K562 (cell line): ENCODE results near the gene CCNC. TPM values are rescaled to one million over a fixed set of nuclear protein-coding genes. Genes with fewer than 3 reads are reported as not detected.

Experiments
- ATAC-seq: fragments of 200-7000 bp; cut with Tn5 transposase; 3 replicates; pipeline ENCODE4 v1.9.1; 2020; ENCODE audit warnings: moderate library complexity
- BruUV-seq: library from RNA; stranded (reverse); fragments of 400-500 nt; replicated peaks from 2 replicates; lab custom pipeline; 2021; lab: Mats Ljungman, UMichigan
- CTCF ChIA-PET: fragments of 300-600 bp; formaldehyde crosslinking; extraction: SDS; loops from one replicate; lab custom pipeline; 2021; ENCODE audit warnings: low intra/inter-chr PET ratio; lab: Yijun Ruan, JAX
- POLR2A ChIA-PET: fragments of 300-600, 350-650 bp; sonication (Branson Sonifier 250); formaldehyde crosslinking; extraction: SDS; loops from one replicate; lab custom pipeline; 2021; ENCODE audit warnings: antibody characterized with exemption, inconsistent platforms; lab: Yijun Ruan, JAX
- DNase-seq, 4 experiments: peaks; one replicate each; pipeline versions ENCODE4 v3.0.0 to v3.0.0-alpha.2; 2011 to 2018; ENCODE audit warnings: low spot score in 3 of 4, mixed read lengths in 3 of 4; ENCODE audit errors: extremely low read depth in 1 of 4
- FAIRE-seq: peaks from 2 replicates; lab custom pipeline; 2011; peaks lifted over from hg19 to GRCh38; lab: Jason Lieb, UNC
- H2AFZ ChIP-seq: 2 replicates; pipeline ENCODE4 v1.6.0; 2011; ENCODE audit warnings: low read depth, low read length, control low read depth, inconsistent platforms
- H3K27ac ChIP-seq: fragments of 200-600 bp; 3 replicates; pipeline ENCODE4 v1.8.0; 2011; ENCODE audit warnings: low read depth, mild to moderate bottlenecking, control low read depth, inconsistent platforms, low read length, moderate library complexity, mixed read lengths; ENCODE audit errors: extremely low read depth
- H3K27me3 ChIP-seq, 2 experiments: fragments of 300-600 bp in 1 of 2; 2 replicates in 1 of 2; 3 replicates in 1 of 2; pipeline versions ENCODE4 v1.6.0 to v1.8.0; 2011; ENCODE audit warnings: inconsistent platforms in 2 of 2, low read length in 2 of 2, mild to moderate bottlenecking in 1 of 2, mixed read lengths in 1 of 2, moderate library complexity in 1 of 2; ENCODE audit not compliant: control insufficient read depth in 2 of 2, insufficient read depth in 2 of 2
- H3K36me3 ChIP-seq: fragments of 300-600 bp; 3 replicates; pipeline ENCODE4 v1.8.0; 2011; ENCODE audit warnings: mild to moderate bottlenecking, low read length, inconsistent platforms; ENCODE audit not compliant: control insufficient read depth, insufficient read depth
- H3K4me1 ChIP-seq, 2 experiments: fragments of 200-600 bp in 1 of 2; replicated peaks in 1 of 2; 2 replicates in 1 of 2; 3 replicates in 1 of 2; pipeline versions ENCODE4 v1.5.1 to v1.8.0; 2011; ENCODE audit warnings: inconsistent platforms in 2 of 2, low read length in 2 of 2, mild to moderate bottlenecking in 1 of 2, mixed read lengths in 1 of 2, moderate library complexity in 1 of 2; ENCODE audit not compliant: control insufficient read depth in 2 of 2, insufficient read depth in 2 of 2
- H3K4me2 ChIP-seq: 2 replicates; pipeline ENCODE4 v1.6.1; 2011; ENCODE audit warnings: low read length, control low read depth, inconsistent platforms, mixed read lengths; ENCODE audit not compliant: insufficient read depth
- H3K4me3 ChIP-seq: fragments of 200-600 bp; sonication (generic), shearing (Covaris generic); 2 replicates; pipeline ENCODE4 v1.5.1; 2016; ENCODE audit warnings: control low read depth, inconsistent platforms
- H3K79me2 ChIP-seq: fragments of 200-600 bp; 3 replicates; pipeline ENCODE4 v1.8.0; 2011; ENCODE audit warnings: low read length, inconsistent platforms; ENCODE audit not compliant: control insufficient read depth, insufficient read depth
- H3K9ac ChIP-seq, 2 experiments: 2 replicates each; pipeline versions ENCODE4 v1.6.0 to v1.6.1; 2011; ENCODE audit warnings: low read depth in 2 of 2, low read length in 2 of 2, control low read depth in 1 of 2, inconsistent platforms in 1 of 2, mild to moderate bottlenecking in 1 of 2, mixed read lengths in 1 of 2; ENCODE audit not compliant: insufficient read depth in 1 of 2
- H3K9me1 ChIP-seq: one replicate; pipeline ENCODE4 v1.6.0; 2011; ENCODE audit warnings: inconsistent platforms, mild to moderate bottlenecking, low read length, moderate library complexity; ENCODE audit not compliant: control insufficient read depth, insufficient read depth
- H3K9me3 ChIP-seq: replicated peaks from 2 replicates; pipeline ENCODE4 v1.5.1; 2011; ENCODE audit warnings: low read depth, low read length, inconsistent platforms; ENCODE audit not compliant: control insufficient read depth, insufficient read depth
- H4K20me1 ChIP-seq: replicated peaks from 2 replicates; pipeline ENCODE4 v1.6.1; 2011; ENCODE audit warnings: low read length, inconsistent platforms, mixed read lengths; ENCODE audit not compliant: control insufficient read depth, insufficient read depth
- CHD7 ChIP-seq: fragments of 200-600 bp; sonication (generic); IDR thresholded peaks from one replicate; pipeline ENCODE4 v1.6.1; 2012; ENCODE audit warnings: mild to moderate bottlenecking, low read depth, low read length, inconsistent platforms
- EWSR1 ChIP-seq: fragments of 450-650 bp; IDR thresholded peaks from 2 replicates; pipeline ENCODE4 v1.6.1; 2018; ENCODE audit warnings: borderline replicate concordance, mild to moderate bottlenecking, low read depth, moderate library complexity; ENCODE audit not compliant: partially characterized antibody
- HLTF ChIP-seq: fragments of 450-650 bp; IDR thresholded peaks from 2 replicates; pipeline ENCODE4 v1.6.1; 2016
- HNRNPK ChIP-seq: fragments of 200-400 bp; formaldehyde crosslinking; IDR thresholded peaks from one replicate; pipeline ENCODE4 v1.6.1; 2018; ENCODE audit warnings: mild to moderate bottlenecking, low read depth, low read length; ENCODE audit not compliant: poor library complexity, severe bottlenecking
- HNRNPLL ChIP-seq: fragments of 200-400 bp; formaldehyde crosslinking; IDR thresholded peaks from 2 replicates; pipeline ENCODE4 v1.6.1; 2017; ENCODE audit warnings: low read length, low read depth, mild to moderate bottlenecking; ENCODE audit not compliant: poor library complexity, severe bottlenecking
- KLF1 ChIP-seq: fragments of 450-650 bp; IDR thresholded peaks from 2 replicates; pipeline ENCODE4 v1.6.1; 2016; ENCODE audit warnings: missing genetic modification characterization, missing compliant biosample characterization
- MLX ChIP-seq, 2 experiments: fragments of 450-650 bp in 1 of 2; sonication (generic) in 1 of 2; formaldehyde crosslinking; conservative IDR thresholded peaks; 2 replicates each; pipeline versions ENCODE4 v1.4.0 to v1.8.1; 2020 to 2022; ENCODE audit warnings: mild to moderate bottlenecking in 1 of 2, missing genetic modification reagents in 1 of 2
- WGBS: fragments of 100-300 bp; shearing (Covaris generic); methylation state at CpG from one replicate; pipeline ENCODE4 v1.1.6; 2016; ENCODE audit warnings: low coverage, mixed read lengths; ENCODE audit not compliant: insufficient coverage; ENCODE audit errors: missing lambda C conversion rate; 5-methylcytosine and 5-hydroxymethylcytosine counted together
- in situ Hi-C: fragments of 300-500 bp; cut with MboI; formaldehyde crosslinking; loops from 4 replicates; pipeline ENCODE4 v1.15.0; 2018; ENCODE audit warnings: inconsistent platforms, mixed read lengths
- intact Hi-C: fragments of 100-400 bp; cut with micrococcal nuclease; formaldehyde crosslinking; loops from 2 replicates; pipeline ENCODE4 v1.14.2; 2022
- polyA plus RNA-seq, 8 experiments: library from polyadenylated mRNA; depleted of rRNA in 4 of 8; stranded (reverse) in 5 of 8; unstranded in 3 of 8; fragments of >200 nt; fragmentation: Nextera tagmentation in 2 of 8; fragmentation: Illumina TruSeq in 1 of 8; extraction: Ambion mirVana in 2 of 8; extraction: Trizol in 1 of 8; gene quantifications; 2 replicates each; pipeline versions ENCODE4 v1.2.1 to v1.2.3, GENCODE V29; 2011 to 2014; ENCODE audit warnings: inconsistent platforms in 1 of 8, missing spikeins in 1 of 8
- total RNA-seq, 7 experiments: library from RNA; depleted of rRNA in 6 of 7; stranded (reverse); fragments of >200 nt in 6 of 7; fragmentation: Illumina TruSeq in 2 of 7; extraction: Trizol in 2 of 7; gene quantifications; 2 replicates each; pipeline versions ENCODE4 v1.2.1 to v1.2.3, GENCODE V29; 2011 to 2021; ENCODE audit warnings: low replicate concordance in 1 of 7
- TF ChIP-seq, protein P1 (sequence below): sonication (generic); formaldehyde crosslinking; IDR thresholded peaks from 2 replicates; pipeline ENCODE4 v1.8.0; 2022; ENCODE audit warnings: mild to moderate bottlenecking, missing genetic modification reagents, borderline replicate concordance

CCNC gene
- total and polyA plus RNA-seq, 9 of the 15 experiments (the other 6 are each of a cell fraction or from before 2014, with no cell fraction given) = 68.7 to 177 (median 99.6) TPM

GRCh38 chr6:99530627-99531026, 37.8 kb downstream of the CCNC start:
- H3K4me1 ChIP-seq = no peaks in the 10 kb centered on the region
- no peak overlapping the region for H3K4me3 ChIP-seq
- ChIA-PET POLR2A (interaction anchor here (1.0 to 2.4 kb wide), 4 partner anchors 9 to 24 kb away, joined by 3 to 11 read pairs (median 4); no protein-coding TSS in a partner anchor), CTCF (no interaction called here)
- H3K79me2 ChIP-seq = no peaks in the 10 kb centered on the region
- H2AFZ ChIP-seq = no peak overlapping the region
- no peak overlapping the region for H3K27ac ChIP-seq
- ATAC-seq = no peak
- intact Hi-C loops = no loop called here
- H3K9me3 ChIP-seq = no peaks in the 10 kb centered on the region
- H3K9me1 ChIP-seq = no peaks in the 10 kb centered on the region
- DNase-seq = no peak
- no peak overlapping the region for H3K9ac ChIP-seq
- in situ Hi-C loops = no loop called here
- peaks cover 33% of the 10 kb centered on the region; the same call in 2 of the 3 replicates for H3K36me3 ChIP-seq
- no peak overlapping the region for H3K4me2 ChIP-seq
- H3K27me3 ChIP-seq = no peaks in the 10 kb centered on the region
- H4K20me1 ChIP-seq = no peaks in the 10 kb centered on the region
- WGBS = 95% methylated on average over 1 of the region's 1 CpG
- FAIRE-seq = no peak
- no TSS peak for BruUV-seq
- no peak for TF ChIP-seq HNRNPLL
- TF ChIP-seq CHD7 = no peak
- TF ChIP-seq EWSR1 = no peak
- no peak for TF ChIP-seq MLX (CRISPR knock-in tag; conservative IDR thresholded peaks at IDR 0.05)
- TF ChIP-seq, protein P1, sequence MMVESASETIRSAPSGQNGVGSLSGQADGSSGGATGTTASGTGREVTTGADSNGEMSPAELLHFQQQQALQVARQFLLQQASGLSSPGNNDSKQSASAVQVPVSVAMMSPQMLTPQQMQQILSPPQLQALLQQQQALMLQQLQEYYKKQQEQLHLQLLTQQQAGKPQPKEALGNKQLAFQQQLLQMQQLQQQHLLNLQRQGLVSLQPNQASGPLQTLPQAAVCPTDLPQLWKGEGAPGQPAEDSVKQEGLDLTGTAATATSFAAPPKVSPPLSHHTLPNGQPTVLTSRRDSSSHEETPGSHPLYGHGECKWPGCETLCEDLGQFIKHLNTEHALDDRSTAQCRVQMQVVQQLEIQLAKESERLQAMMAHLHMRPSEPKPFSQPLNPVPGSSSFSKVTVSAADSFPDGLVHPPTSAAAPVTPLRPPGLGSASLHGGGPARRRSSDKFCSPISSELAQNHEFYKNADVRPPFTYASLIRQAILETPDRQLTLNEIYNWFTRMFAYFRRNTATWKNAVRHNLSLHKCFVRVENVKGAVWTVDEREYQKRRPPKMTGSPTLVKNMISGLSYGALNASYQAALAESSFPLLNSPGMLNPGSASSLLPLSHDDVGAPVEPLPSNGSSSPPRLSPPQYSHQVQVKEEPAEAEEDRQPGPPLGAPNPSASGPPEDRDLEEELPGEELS (CRISPR knock-in tag) = no peak
- TF ChIP-seq HLTF = no peak
- TF ChIP-seq KLF1 (tag) = no peak
- no peak for TF ChIP-seq HNRNPK
